Neural cell (in vitro differentiated cells): Measurements from ENCODE around the gene OBSCN.

Experiments
- EP300 ChIP-seq: fragments of 450-650 bp; conservative IDR thresholded peaks from 2 replicates; pipeline ENCODE4 v1.6.1; 2014; ENCODE audit warnings: antibody characterized with exemption, mild to moderate bottlenecking, moderate library complexity; ENCODE audit not compliant: poor library complexity, severe bottlenecking
- EZH2 ChIP-seq: fragments of 200-600, 300-800 bp; shearing (Covaris generic), sonication (generic); IDR thresholded peaks from 2 replicates; pipeline ENCODE4 v1.6.1; 2014; ENCODE audit warnings: antibody characterized with exemption, low read length, borderline replicate concordance, mild to moderate bottlenecking; ENCODE audit not compliant: insufficient read depth, poor library complexity, severe bottlenecking
- MXI1 ChIP-seq: fragments of 450-650 bp; conservative IDR thresholded peaks from 2 replicates; pipeline ENCODE4 v1.6.1; 2014; ENCODE audit warnings: antibody characterized with exemption, mild to moderate bottlenecking; ENCODE audit not compliant: poor library complexity, severe bottlenecking
- POLR2AphosphoS5 ChIP-seq: IDR thresholded peaks from 2 replicates; pipeline ENCODE4 v1.6.1; 2012
- SMC3 ChIP-seq: fragments of 450-650 bp; conservative IDR thresholded peaks from 2 replicates; pipeline ENCODE4 v1.6.1; 2014; ENCODE audit warnings: antibody characterized with exemption, mild to moderate bottlenecking, moderate library complexity; ENCODE audit not compliant: poor library complexity
- TF ChIP-seq, protein P1 (sequence below): fragments of 450-650 bp; IDR thresholded peaks from 2 replicates; pipeline ENCODE4 v1.5.1; 2014; ENCODE audit warnings: antibody characterized with exemption, mild to moderate bottlenecking, moderate library complexity; ENCODE audit not compliant: poor library complexity, severe bottlenecking
- TF ChIP-seq, protein P2 (sequence below): IDR thresholded peaks from 2 replicates; pipeline ENCODE4 v1.6.1; 2012; ENCODE audit warnings: borderline replicate concordance

DNA sequence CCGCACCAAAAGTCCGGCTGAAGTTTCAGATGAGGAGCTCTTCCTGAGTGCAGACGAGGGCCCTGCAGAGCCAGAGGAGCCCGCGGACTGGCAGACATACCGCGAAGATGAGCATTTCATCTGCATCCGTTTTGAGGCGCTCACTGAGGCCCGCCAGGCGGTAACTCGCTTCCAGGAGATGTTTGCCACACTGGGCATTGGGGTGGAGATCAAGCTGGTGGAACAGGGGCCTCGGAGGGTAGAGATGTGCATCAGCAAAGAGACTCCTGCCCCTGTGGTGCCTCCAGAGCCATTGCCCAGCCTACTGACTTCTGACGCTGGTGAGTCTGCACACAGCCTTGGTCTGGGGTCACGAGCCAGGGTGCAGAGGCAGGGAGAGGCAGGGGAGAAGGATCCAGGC is 114.1 kb downstream of the OBSCN start:
- TF ChIP-seq, protein P1, sequence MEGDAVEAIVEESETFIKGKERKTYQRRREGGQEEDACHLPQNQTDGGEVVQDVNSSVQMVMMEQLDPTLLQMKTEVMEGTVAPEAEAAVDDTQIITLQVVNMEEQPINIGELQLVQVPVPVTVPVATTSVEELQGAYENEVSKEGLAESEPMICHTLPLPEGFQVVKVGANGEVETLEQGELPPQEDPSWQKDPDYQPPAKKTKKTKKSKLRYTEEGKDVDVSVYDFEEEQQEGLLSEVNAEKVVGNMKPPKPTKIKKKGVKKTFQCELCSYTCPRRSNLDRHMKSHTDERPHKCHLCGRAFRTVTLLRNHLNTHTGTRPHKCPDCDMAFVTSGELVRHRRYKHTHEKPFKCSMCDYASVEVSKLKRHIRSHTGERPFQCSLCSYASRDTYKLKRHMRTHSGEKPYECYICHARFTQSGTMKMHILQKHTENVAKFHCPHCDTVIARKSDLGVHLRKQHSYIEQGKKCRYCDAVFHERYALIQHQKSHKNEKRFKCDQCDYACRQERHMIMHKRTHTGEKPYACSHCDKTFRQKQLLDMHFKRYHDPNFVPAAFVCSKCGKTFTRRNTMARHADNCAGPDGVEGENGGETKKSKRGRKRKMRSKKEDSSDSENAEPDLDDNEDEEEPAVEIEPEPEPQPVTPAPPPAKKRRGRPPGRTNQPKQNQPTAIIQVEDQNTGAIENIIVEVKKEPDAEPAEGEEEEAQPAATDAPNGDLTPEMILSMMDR: no peak
- no peak for TF ChIP-seq EZH2
- no peak for TF ChIP-seq MXI1
- no peak for TF ChIP-seq SMC3
- TF ChIP-seq EP300: no peak
- TF ChIP-seq POLR2AphosphoS5: no peak
- TF ChIP-seq, protein P2, sequence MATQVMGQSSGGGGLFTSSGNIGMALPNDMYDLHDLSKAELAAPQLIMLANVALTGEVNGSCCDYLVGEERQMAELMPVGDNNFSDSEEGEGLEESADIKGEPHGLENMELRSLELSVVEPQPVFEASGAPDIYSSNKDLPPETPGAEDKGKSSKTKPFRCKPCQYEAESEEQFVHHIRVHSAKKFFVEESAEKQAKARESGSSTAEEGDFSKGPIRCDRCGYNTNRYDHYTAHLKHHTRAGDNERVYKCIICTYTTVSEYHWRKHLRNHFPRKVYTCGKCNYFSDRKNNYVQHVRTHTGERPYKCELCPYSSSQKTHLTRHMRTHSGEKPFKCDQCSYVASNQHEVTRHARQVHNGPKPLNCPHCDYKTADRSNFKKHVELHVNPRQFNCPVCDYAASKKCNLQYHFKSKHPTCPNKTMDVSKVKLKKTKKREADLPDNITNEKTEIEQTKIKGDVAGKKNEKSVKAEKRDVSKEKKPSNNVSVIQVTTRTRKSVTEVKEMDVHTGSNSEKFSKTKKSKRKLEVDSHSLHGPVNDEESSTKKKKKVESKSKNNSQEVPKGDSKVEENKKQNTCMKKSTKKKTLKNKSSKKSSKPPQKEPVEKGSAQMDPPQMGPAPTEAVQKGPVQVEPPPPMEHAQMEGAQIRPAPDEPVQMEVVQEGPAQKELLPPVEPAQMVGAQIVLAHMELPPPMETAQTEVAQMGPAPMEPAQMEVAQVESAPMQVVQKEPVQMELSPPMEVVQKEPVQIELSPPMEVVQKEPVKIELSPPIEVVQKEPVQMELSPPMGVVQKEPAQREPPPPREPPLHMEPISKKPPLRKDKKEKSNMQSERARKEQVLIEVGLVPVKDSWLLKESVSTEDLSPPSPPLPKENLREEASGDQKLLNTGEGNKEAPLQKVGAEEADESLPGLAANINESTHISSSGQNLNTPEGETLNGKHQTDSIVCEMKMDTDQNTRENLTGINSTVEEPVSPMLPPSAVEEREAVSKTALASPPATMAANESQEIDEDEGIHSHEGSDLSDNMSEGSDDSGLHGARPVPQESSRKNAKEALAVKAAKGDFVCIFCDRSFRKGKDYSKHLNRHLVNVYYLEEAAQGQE: no peak
